Immature natural killer cell (primary cell): ENCODE data around the gene MYOCD. TPM values are rescaled to one million over a fixed set of nuclear protein-coding genes. Genes with fewer than 3 reads are reported as not detected.

Experiments used
- DNase-seq, 3 donors: peaks; one replicate each; pipeline ENCODE4 v3.0.0; 2022; ENCODE audit warnings: mixed read lengths in 1 of 3
- H3K27ac Mint-ChIP-seq, 6 donors: one replicate each; pipeline ENCODE4 v1.8.0; 2020; ENCODE audit warnings: mixed read lengths in 6 of 6, mild to moderate bottlenecking in 5 of 6, inconsistent platforms in 4 of 6, moderate library complexity in 3 of 6
- H3K27me3 Mint-ChIP-seq, 3 donors: one replicate each; pipeline ENCODE4 v1.8.0; 2020 to 2021; ENCODE audit warnings: low read depth in 3 of 3, mild to moderate bottlenecking in 3 of 3, mixed read lengths in 3 of 3, moderate library complexity in 3 of 3, inconsistent platforms in 1 of 3
- H3K36me3 Mint-ChIP-seq, 3 donors: one replicate each; pipeline ENCODE4 v1.8.0; 2020; ENCODE audit warnings: mixed read lengths in 3 of 3, inconsistent platforms in 2 of 3, mild to moderate bottlenecking in 2 of 3
- H3K4me1 Mint-ChIP-seq, 2 donors: one replicate each; pipeline ENCODE4 v1.8.0; 2020; ENCODE audit warnings: inconsistent platforms in 2 of 2, mild to moderate bottlenecking in 2 of 2, mixed read lengths in 2 of 2, moderate library complexity in 1 of 2
- H3K4me3 Mint-ChIP-seq, 5 donors: one replicate each; pipeline ENCODE4 v1.8.0; 2020; ENCODE audit warnings: mild to moderate bottlenecking in 5 of 5, mixed read lengths in 5 of 5, inconsistent platforms in 3 of 5, moderate library complexity in 3 of 5
- H3K9me3 Mint-ChIP-seq, 6 donors: one replicate each; pipeline ENCODE4 v1.8.0; 2020; ENCODE audit warnings: mild to moderate bottlenecking in 6 of 6, mixed read lengths in 6 of 6, inconsistent platforms in 4 of 6, moderate library complexity in 3 of 6
- polyA plus RNA-seq, 3 donors: library from polyadenylated mRNA; unstranded; fragments of 300-500 nt; fragmentation: Illumina TruSeq; gene quantifications; one replicate each; pipeline ENCODE4 v1.2.3, GENCODE V29; 2021

The MYOCD gene
- polyA plus RNA-seq, 3 donors from 2014 or later: not detected

GRCh38 chr17:12756786-12757185, 91.1 kb downstream of the MYOCD start:
- DNase-seq: no peak
- Mint-ChIP-seq H3K4me3 (no peak overlapping the region), H3K27ac (no peak overlapping the region), H3K36me3 (no peaks in the 10 kb centered on the region), H3K9me3 (peaks cover 0 to 4% (median 0%) of the 10 kb centered on the region in 6 donors), H3K4me1 (no peaks in the 10 kb centered on the region), H3K27me3 (peaks cover 0 to 3% (median 0%) of the 10 kb centered on the region in 3 donors)

GRCh38 chr17:12759090-12759489, 93.4 kb downstream of the MYOCD start:
- Mint-ChIP-seq H3K4me1 (no peaks in the 10 kb centered on the region), H3K4me3 (no peak overlapping the region), H3K36me3 (no peaks in the 10 kb centered on the region), H3K27me3 (peaks cover 0 to 3% (median 0%) of the 10 kb centered on the region in 3 donors), H3K9me3 (peaks cover 0 to 8% (median 0%) of the 10 kb centered on the region in 6 donors), H3K27ac (no peak overlapping the region)
- DNase-seq: no peak

- H3K4me3 Mint-ChIP-seq: no peak overlapping the region
- peaks cover 0 to 10% (median 0%) of the 10 kb centered on the region in 6 donors for H3K9me3 Mint-ChIP-seq
- no peaks in the 10 kb centered on the region for H3K36me3 Mint-ChIP-seq
- no peaks in the 10 kb centered on the region for H3K4me1 Mint-ChIP-seq
- H3K27ac Mint-ChIP-seq: no peak overlapping the region
- peaks cover 1 to 4% (median 2%) of the 10 kb centered on the region in 3 donors for H3K27me3 Mint-ChIP-seq
- no peak for DNase-seq
These were observed 99.9 kb downstream of the MYOCD start for GRCh38 chr17:12765548-12765947.

DNA sequence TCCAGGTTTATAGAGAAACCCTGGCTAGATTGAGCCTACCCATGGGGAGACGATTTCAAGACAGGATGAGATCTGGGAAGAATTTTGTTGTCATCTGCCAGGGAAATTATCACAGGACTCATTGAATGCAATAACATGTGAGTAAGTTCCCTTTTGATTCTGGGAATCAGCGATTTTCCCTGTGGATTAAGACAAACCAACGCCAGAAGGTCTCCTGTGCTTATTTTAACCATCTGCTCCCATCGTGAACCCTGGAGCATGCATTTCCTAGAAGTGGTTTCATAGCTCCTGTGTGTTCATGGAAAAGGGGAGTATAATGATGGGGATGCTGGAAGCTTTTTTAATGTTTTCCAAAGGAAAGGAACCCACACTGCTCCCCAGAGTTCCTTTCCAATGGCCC, 102.6 kb downstream of the MYOCD start:
- Mint-ChIP-seq H3K4me1 (no peaks in the 10 kb centered on the region), H3K4me3 (no peak overlapping the region), H3K27ac (no peak overlapping the region), H3K9me3 (peaks cover 0 to 10% (median under 1%) of the 10 kb centered on the region in 6 donors), H3K36me3 (no peaks in the 10 kb centered on the region), H3K27me3 (peaks cover 1 to 4% (median 2%) of the 10 kb centered on the region in 3 donors)
- no peak for DNase-seq

DNA sequence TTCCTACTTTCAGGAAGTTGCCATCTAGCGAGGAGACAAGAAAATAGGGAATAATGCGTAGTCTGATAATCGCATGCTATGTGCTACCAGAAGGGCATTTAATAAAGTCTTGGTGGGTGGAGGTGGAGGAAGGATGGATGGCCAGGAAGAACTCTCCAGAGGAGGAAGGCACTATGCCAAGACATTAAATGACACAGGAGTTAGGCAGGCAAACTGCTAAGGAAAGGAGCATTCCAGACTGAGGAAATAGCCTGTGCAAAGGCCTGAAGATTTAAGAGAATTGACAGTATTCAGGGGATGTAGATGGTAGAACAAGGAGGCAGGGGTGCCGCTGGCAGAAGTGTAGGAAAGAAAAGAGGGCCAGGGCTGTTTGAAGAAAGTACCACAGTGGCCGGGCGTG, 104.3 kb downstream of the MYOCD start:
- Mint-ChIP-seq H3K4me1 (no peaks in the 10 kb centered on the region), H3K36me3 (no peaks in the 10 kb centered on the region), H3K9me3 (peaks cover 0 to 10% (median under 1%) of the 10 kb centered on the region in 6 donors), H3K27me3 (peaks cover 0 to 2% (median 1%) of the 10 kb centered on the region in 3 donors), H3K27ac (no peak overlapping the region), H3K4me3 (no peak overlapping the region)
- no peak for DNase-seq

- DNase-seq: no peak
These were observed 107.5 kb downstream of the MYOCD start for GRCh38 chr17:12773153-12773552.

DNA sequence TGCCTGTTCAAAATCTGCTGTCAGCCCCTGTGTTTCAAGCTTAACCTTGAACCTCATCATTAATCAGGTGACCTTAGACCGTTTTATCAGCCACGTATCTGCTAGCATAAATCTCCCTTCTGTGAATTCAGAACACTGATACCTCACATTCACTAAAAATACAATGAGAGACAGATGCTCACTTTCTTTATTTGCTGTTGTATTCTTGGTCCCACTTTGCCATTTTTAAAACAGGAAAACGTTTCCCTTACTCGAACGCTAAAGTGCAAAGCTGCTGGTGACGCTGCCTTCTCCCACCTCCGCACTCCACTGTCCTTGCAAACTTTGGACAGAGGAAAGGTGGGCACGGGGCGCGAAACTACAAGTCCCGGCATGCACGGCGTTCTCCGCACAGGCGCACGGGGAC, 123.4 kb downstream of the MYOCD start:
- H3K27me3 Mint-ChIP-seq: peaks cover 12 to 16% (median 14%) of the 10 kb centered on the region in 3 donors
- H3K4me1 Mint-ChIP-seq: peaks cover 0 to 3% of the 10 kb centered on the region in 2 donors
- H3K4me3 Mint-ChIP-seq: peak overlapping the region; percentile 15 to 68 (median 36)

More at GRCh38 chr17:12773153-12773552, 107.5 kb downstream of the MYOCD start:
- H3K9me3 Mint-ChIP-seq: peaks cover 0 to 10% (median under 1%) of the 10 kb centered on the region in 6 donors
- no peaks in the 10 kb centered on the region for H3K36me3 Mint-ChIP-seq
- H3K4me1 Mint-ChIP-seq: no peaks in the 10 kb centered on the region
- H3K27me3 Mint-ChIP-seq: no peaks in the 10 kb centered on the region
- no peak overlapping the region for H3K27ac Mint-ChIP-seq
- H3K4me3 Mint-ChIP-seq: no peak overlapping the region

DNA sequence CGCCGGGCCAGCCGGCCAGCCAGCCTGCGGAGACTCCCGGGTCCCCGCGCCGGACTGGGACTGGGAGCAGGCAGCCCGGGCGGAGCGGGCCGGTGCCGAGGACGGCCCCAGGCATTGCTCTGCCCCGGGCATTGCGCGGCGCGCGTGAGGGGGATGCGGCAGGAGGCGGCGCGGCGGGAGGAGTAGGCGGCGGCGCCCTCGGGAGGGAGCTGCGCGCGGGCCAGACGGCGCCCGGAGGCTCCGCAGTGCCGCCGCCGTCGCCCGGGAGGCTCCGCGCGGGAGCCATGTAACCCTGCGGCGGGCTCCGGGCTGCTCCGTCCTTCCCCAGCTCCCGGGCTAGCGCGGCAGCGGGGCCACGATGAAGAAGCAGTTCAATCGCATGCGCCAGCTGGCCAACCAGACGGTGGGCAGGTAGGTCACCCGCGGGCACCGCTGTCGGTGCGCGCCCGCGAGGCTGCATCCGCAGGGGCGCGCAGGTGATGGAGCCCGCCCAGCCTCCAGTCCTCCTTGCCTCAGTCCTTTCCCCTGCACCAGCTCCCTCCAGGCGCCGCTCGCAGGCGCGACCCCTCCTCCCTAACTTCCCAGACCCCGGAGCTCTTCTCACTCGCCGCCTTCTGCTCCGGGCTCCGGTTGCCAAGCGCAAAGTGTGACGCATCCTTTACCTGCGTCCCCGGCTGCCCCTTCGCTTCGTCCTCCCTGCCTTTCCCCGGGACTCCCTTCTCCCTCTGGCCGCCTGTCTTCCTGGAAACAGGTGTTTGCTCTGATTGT, 124.0 kb downstream of the MYOCD start, which contains the start of gene ARHGAP44:
Gene ARHGAP44 (plus strand): TSS at position 18 of the 768 bp plus-strand sequence. CDS start 341 bp downstream, at position 359.
- Mint-ChIP-seq H3K27ac (no peak within 1 kb of the TSS), H3K9me3 (peaks cover 0 to 4% (median under 1%) of the 10 kb centered on the region in 6 donors), H3K4me3 (peak within 1 kb of the TSS; percentile 15 to 68 (median 36)), H3K27me3 (peaks cover 12 to 14% (median 14%) of the 10 kb centered on the region in 3 donors), H3K36me3 (no peaks in the 10 kb centered on the region), H3K4me1 (peaks cover 0 to 3% of the 10 kb centered on the region in 2 donors)
- DNase-seq: no peak

More for the DNA sequence above, 123.4 kb downstream of the MYOCD start:
- no peak overlapping the region for H3K27ac Mint-ChIP-seq
- no peak for DNase-seq
- H3K9me3 Mint-ChIP-seq: peaks cover 0 to 4% (median under 1%) of the 10 kb centered on the region in 6 donors
- H3K36me3 Mint-ChIP-seq: no peaks in the 10 kb centered on the region

- Mint-ChIP-seq H3K27ac (no peak overlapping the region), H3K27me3 (peaks cover 12 to 14% (median 13%) of the 10 kb centered on the region in 3 donors), H3K4me3 (peak overlapping the region in 3 of 5 donors; percentile 29 to 59 (median 33)), H3K4me1 (peaks cover 0 to 3% of the 10 kb centered on the region in 2 donors), H3K9me3 (peaks cover 0 to 4% (median under 1%) of the 10 kb centered on the region in 6 donors), H3K36me3 (no peaks in the 10 kb centered on the region)
- no peak for DNase-seq
These were observed 124.8 kb downstream of the MYOCD start for GRCh38 chr17:12790249-12791106.

- Mint-ChIP-seq H3K27me3 (peaks cover 7 to 11% (median 8%) of the 10 kb centered on the region in 3 donors), H3K36me3 (no peaks in the 10 kb centered on the region), H3K4me1 (peaks cover 0 to 2% of the 10 kb centered on the region in 2 donors), H3K9me3 (peaks cover 0 to 5% (median 2%) of the 10 kb centered on the region in 6 donors), H3K4me3 (no peak overlapping the region), H3K27ac (no peak overlapping the region)
- DNase-seq: no peak
These were observed 129.3 kb downstream of the MYOCD start for GRCh38 chr17:12794919-12795532.

DNA sequence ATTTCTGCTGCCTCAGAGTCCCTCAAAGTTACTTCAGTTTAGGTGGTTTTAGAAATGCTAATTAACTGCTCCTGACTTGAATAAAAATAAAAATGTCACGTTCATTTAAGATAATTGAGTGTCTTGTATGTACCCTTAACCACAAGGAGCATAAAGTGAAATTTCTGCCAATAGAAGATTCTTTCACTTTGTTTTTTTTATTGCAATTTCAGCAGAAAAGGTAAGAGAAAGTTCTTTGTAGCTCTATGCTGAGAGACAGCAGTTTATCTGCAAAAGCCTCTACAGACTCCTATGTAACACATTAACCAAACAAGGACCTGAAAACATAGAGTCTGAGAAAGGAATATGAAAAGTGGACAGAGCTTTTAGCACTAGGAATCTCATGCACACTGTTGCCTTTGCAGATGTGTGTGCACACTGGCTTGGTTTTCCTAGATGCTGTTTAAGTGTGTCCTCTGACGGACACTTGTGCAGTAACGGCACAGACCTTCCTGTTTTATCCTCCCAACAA, 135.2 kb downstream of the MYOCD start:
- no peak for DNase-seq
- Mint-ChIP-seq H3K27me3 (no peaks in the 10 kb centered on the region), H3K27ac (no peak overlapping the region), H3K4me3 (no peak overlapping the region), H3K36me3 (no peaks in the 10 kb centered on the region), H3K4me1 (no peaks in the 10 kb centered on the region), H3K9me3 (peaks cover 0 to 12% (median 3%) of the 10 kb centered on the region in 6 donors)

GRCh38 chr17:12806630-12807029, 140.9 kb downstream of the MYOCD start:
- Mint-ChIP-seq H3K4me1 (no peaks in the 10 kb centered on the region), H3K4me3 (no peak overlapping the region)

GRCh38 chr17:12808723-12809122, 143.0 kb downstream of the MYOCD start:
- no peak for DNase-seq
- peaks cover 0 to under 1% (median 0%) of the 10 kb centered on the region in 3 donors for H3K27me3 Mint-ChIP-seq
- H3K9me3 Mint-ChIP-seq: peaks cover 3 to 33% (median 12%) of the 10 kb centered on the region in 6 donors
- H3K27ac Mint-ChIP-seq: no peak overlapping the region
- H3K36me3 Mint-ChIP-seq: peaks cover 0 to 3% (median 0%) of the 10 kb centered on the region in 3 donors
- H3K4me1 Mint-ChIP-seq: no peaks in the 10 kb centered on the region
- H3K4me3 Mint-ChIP-seq: no peak overlapping the region

More at GRCh38 chr17:12806630-12807029, 140.9 kb downstream of the MYOCD start:
- no peak for DNase-seq
- Mint-ChIP-seq H3K9me3 (peaks cover 4 to 39% (median 12%) of the 10 kb centered on the region in 6 donors), H3K36me3 (peaks cover 0 to 3% (median 0%) of the 10 kb centered on the region in 3 donors), H3K27me3 (no peaks in the 10 kb centered on the region), H3K27ac (no peak overlapping the region)
